ENCODE results near the gene GXYLT2. TPM values are rescaled to one million over a fixed set of nuclear protein-coding genes. Genes with fewer than 3 reads are reported as not detected.

GXYLT2 gene
- total RNA-seq, 2 donors from 2014 or later: 7.7 to 20.9 TPM

GRCh38 chr3:72930754-72931153 is 42.9 kb downstream of the GXYLT2 start:
- no peaks in the 10 kb centered on the region for H3K4me1 ChIP-seq (replicated peaks)
- 89% methylated on average over 4 of the region's 4 CpGs for WGBS
- no peak overlapping the region for H3K4me3 ChIP-seq
- DNase-seq (ENCODE audit: low spot score): no peak
- no peaks in the 10 kb centered on the region for H3K27me3 ChIP-seq (replicated peaks; ENCODE audit: insufficient read depth)
- no peak overlapping the region for H3K27ac ChIP-seq
- intact Hi-C loops (cut with DNase I): loop anchor here (10.0 kb wide), 1 partner anchor 154 kb away; no protein-coding TSS in a partner anchor
- H3K36me3 ChIP-seq: no peaks in the 10 kb centered on the region
- TF ChIP-seq CTCF (IDR thresholded peaks at IDR 0.05) (no peak), POLR2AphosphoS5 (IDR thresholded peaks at IDR 0.05) (no peak), POLR2A (IDR thresholded peaks at IDR 0.05) (no peak)
- H3K9me3 ChIP-seq: no peaks in the 10 kb centered on the region

GRCh38 chr3:72932416-72932815 is 44.6 kb downstream of the GXYLT2 start:
- Histone ChIP-seq H3K36me3 (no peaks in the 10 kb centered on the region), H3K4me3 (no peak overlapping the region), H3K27me3 (replicated peaks; ENCODE audit: insufficient read depth) (no peaks in the 10 kb centered on the region), H3K9me3 (no peaks in the 10 kb centered on the region), H3K4me1 (replicated peaks) (no peaks in the 10 kb centered on the region), H3K27ac (no peak overlapping the region)
- no peak for DNase-seq (ENCODE audit: low spot score)
- intact Hi-C loops (cut with DNase I): loop anchor here (10.0 kb wide), 1 partner anchor 152 kb away; no protein-coding TSS in a partner anchor
- TF ChIP-seq CTCF (IDR thresholded peaks at IDR 0.05): no peak
- no peak for TF ChIP-seq POLR2A (IDR thresholded peaks at IDR 0.05)
- no peak for TF ChIP-seq POLR2AphosphoS5 (IDR thresholded peaks at IDR 0.05)

GRCh38 chr3:72938471-72939265 is 50.8 kb downstream of the GXYLT2 start:
- DNase-seq (ENCODE audit: low spot score): peak; percentile 58
- H3K4me3 ChIP-seq: no peak overlapping the region
- H3K36me3 ChIP-seq: no peaks in the 10 kb centered on the region
- H3K9me3 ChIP-seq: no peaks in the 10 kb centered on the region
- intact Hi-C loops (cut with DNase I): loop anchor here (5.0 to 10.0 kb wide), 2 partner anchors 51 to 146 kb away; partner anchors contain the start of gene GXYLT2
- TF ChIP-seq POLR2A (IDR thresholded peaks at IDR 0.05): no peak
- peak; percentile 80 for TF ChIP-seq POLR2AphosphoS5 (IDR thresholded peaks at IDR 0.05)
- peak; percentile 23 to 78 (median 70) for TF ChIP-seq CTCF (IDR thresholded peaks at IDR 0.05)
- 7% methylated on average over 5 of the region's 5 CpGs for WGBS
- peak overlapping the region in 1 of 2 donors; percentile 22 for H3K27ac ChIP-seq
- H3K27me3 ChIP-seq (replicated peaks; ENCODE audit: insufficient read depth): no peaks in the 10 kb centered on the region
- no peaks in the 10 kb centered on the region for H3K4me1 ChIP-seq (replicated peaks)

- intact Hi-C loops (cut with DNase I): loop anchor here (5.0 kb wide), 1 partner anchor 94 kb away; the partner anchor contains the start of gene SHQ1
- Histone ChIP-seq H3K9me3 (no peaks in the 10 kb centered on the region), H3K36me3 (no peaks in the 10 kb centered on the region), H3K27ac (no peak overlapping the region), H3K4me1 (replicated peaks) (no peaks in the 10 kb centered on the region), H3K4me3 (no peak overlapping the region), H3K27me3 (replicated peaks; ENCODE audit: insufficient read depth) (no peaks in the 10 kb centered on the region)
- 84% methylated on average over 1 of the region's 1 CpG for WGBS
- no peak for TF ChIP-seq CTCF (IDR thresholded peaks at IDR 0.05)
- TF ChIP-seq POLR2AphosphoS5 (IDR thresholded peaks at IDR 0.05): no peak
- no peak for TF ChIP-seq POLR2A (IDR thresholded peaks at IDR 0.05)
- DNase-seq (ENCODE audit: low spot score): no peak
Measured at GRCh38 chr3:72941245-72941644, 53.4 kb downstream of the GXYLT2 start.

All from prostate gland (tissue), 2 donors.